ENCODE measurements around the gene ENDOU. TPM values are rescaled to one million over a fixed set of nuclear protein-coding genes. Genes with fewer than 3 reads are reported as not detected.

Gene ENDOU
- total RNA-seq, 1 experiment from 2014 or later, result 0.39 TPM

GRCh38 chr12:47739979-47740378 is 14.7 kb upstream of the ENDOU start:
- BruUV-seq (replicated peaks), result no TSS peak
- Histone ChIP-seq H3K9me3 (ENCODE audit: insufficient read depth, low read depth) (no peaks in the 10 kb centered on the region), H3K36me3 (ENCODE audit: low read depth) (no peaks in the 10 kb centered on the region), H3K9me2 (ENCODE audit: insufficient read depth) (no peaks in the 10 kb centered on the region), H3K4me1 (replicated peaks; ENCODE audit: insufficient read depth) (peaks cover 8% of the 10 kb centered on the region), H3F3A (ENCODE audit: insufficient read depth, low read depth) (peaks cover 5% of the 10 kb centered on the region), H2AFZ (no peak overlapping the region), H4K20me1 (ENCODE audit: insufficient read depth) (no peaks in the 10 kb centered on the region), H3K79me2 (ENCODE audit: low read depth) (no peaks in the 10 kb centered on the region), H3K27ac (no peak overlapping the region), H3K4me3 (no peak overlapping the region), H3K27me3 (ENCODE audit: insufficient read depth, low read depth) (no peaks in the 10 kb centered on the region), H3K4me2 (no peak overlapping the region)
- intact Hi-C loops (cut with micrococcal nuclease; ENCODE audit: unreplicated experiment), result no loop called here
- DNase-seq, result no peak
- ChIA-PET POLR2A (ENCODE audit: unreplicated experiment) (no interaction called here), CTCF (interaction anchor here (0.6 kb wide), 1 partner anchor 1077 kb away, joined by 3 read pairs; no protein-coding TSS in a partner anchor)
- TF ChIP-seq EZH2 (IDR thresholded peaks at IDR 0.05; ENCODE audit: low read depth) (no peak), CTCF (conservative IDR thresholded peaks at IDR 0.05) (no peak)

- H3K36me3 ChIP-seq (ENCODE audit: low read depth), result no peaks in the 10 kb centered on the region
- H3K27ac ChIP-seq, result no peak overlapping the region
- H3K4me1 ChIP-seq (replicated peaks; ENCODE audit: insufficient read depth), result peaks cover 8% of the 10 kb centered on the region
- H3K79me2 ChIP-seq (ENCODE audit: low read depth), result no peaks in the 10 kb centered on the region
- DNase-seq, result no peak
- no peaks in the 10 kb centered on the region for H4K20me1 ChIP-seq (ENCODE audit: insufficient read depth)
- H3K27me3 ChIP-seq (ENCODE audit: insufficient read depth, low read depth), result no peaks in the 10 kb centered on the region
- H3K9me2 ChIP-seq (ENCODE audit: insufficient read depth), result no peaks in the 10 kb centered on the region
- H3F3A ChIP-seq (ENCODE audit: insufficient read depth, low read depth), result peaks cover 5% of the 10 kb centered on the region
- CTCF ChIA-PET, result interaction anchor here (0.6 kb wide), 1 partner anchor 1077 kb away, joined by 3 read pairs; no protein-coding TSS in a partner anchor
- TF ChIP-seq EZH2 (IDR thresholded peaks at IDR 0.05; ENCODE audit: low read depth), result no peak
- TF ChIP-seq CTCF (conservative IDR thresholded peaks at IDR 0.05), result no peak
- no peak overlapping the region for H3K4me2 ChIP-seq
- POLR2A ChIA-PET (ENCODE audit: unreplicated experiment), result no interaction called here
- intact Hi-C loops (cut with micrococcal nuclease; ENCODE audit: unreplicated experiment), result no loop called here
- no peak overlapping the region for H2AFZ ChIP-seq
- H3K9me3 ChIP-seq (ENCODE audit: insufficient read depth, low read depth), result no peaks in the 10 kb centered on the region
- BruUV-seq (replicated peaks), result no TSS peak
- H3K4me3 ChIP-seq, result no peak overlapping the region
Observed at GRCh38 chr12:47739297-47739696, 14.0 kb upstream of the ENDOU start.

GRCh38 chr12:47737936-47738594 is 12.8 kb upstream of the ENDOU start:
- no peaks in the 10 kb centered on the region for H3K36me3 ChIP-seq (ENCODE audit: low read depth)
- DNase-seq, result no peak
- no peaks in the 10 kb centered on the region for H3K27me3 ChIP-seq (ENCODE audit: insufficient read depth, low read depth)
- H3F3A ChIP-seq (ENCODE audit: insufficient read depth, low read depth), result peaks cover 5% of the 10 kb centered on the region
- CTCF ChIA-PET, result no interaction called here
- H2AFZ ChIP-seq, result no peak overlapping the region
- H4K20me1 ChIP-seq (ENCODE audit: insufficient read depth), result no peaks in the 10 kb centered on the region
- no peaks in the 10 kb centered on the region for H3K9me2 ChIP-seq (ENCODE audit: insufficient read depth)
- intact Hi-C loops (cut with micrococcal nuclease; ENCODE audit: unreplicated experiment), result no loop called here
- peaks cover 8% of the 10 kb centered on the region; the same call in 1 of the 2 replicates for H3K4me1 ChIP-seq (replicated peaks; ENCODE audit: insufficient read depth)
- H3K27ac ChIP-seq, result no peak overlapping the region
- no TSS peak for BruUV-seq (replicated peaks)
- H3K9me3 ChIP-seq (ENCODE audit: insufficient read depth, low read depth), result no peaks in the 10 kb centered on the region
- no peak overlapping the region for H3K4me3 ChIP-seq
- no peak for TF ChIP-seq EZH2 (IDR thresholded peaks at IDR 0.05; ENCODE audit: low read depth)
- TF ChIP-seq CTCF (conservative IDR thresholded peaks at IDR 0.05), result no peak
- no peak overlapping the region for H3K4me2 ChIP-seq
- no peaks in the 10 kb centered on the region for H3K79me2 ChIP-seq (ENCODE audit: low read depth)
- POLR2A ChIA-PET (ENCODE audit: unreplicated experiment), result no interaction called here

Data from PC-9 (cell line).